Stimulated activated CD8-positive, alpha-beta memory T cell treated with anti-CD3 and anti-CD28 coated beads, Interleukin-15, amount 100 ng/mL, for 24 hours (primary cell): ENCODE data around the gene ZNF296.
A peak's percentile ranks its signal among the peaks of the same experiment; 100 is the strongest.

Experiments
- DNase-seq: peaks from one replicate; pipeline ENCODE4 v3.0.0-alpha.2; 2020; ENCODE audit warnings: low read depth

ZNF296 gene

GRCh38 chr19:45103156-45103507 is 26.9 kb upstream of the ZNF296 start:
- DNase-seq = no peak

- DNase-seq = no peak
These were observed 26.2 kb upstream of the ZNF296 start for GRCh38 chr19:45102481-45102880.

GRCh38 chr19:45101806-45102205 is 25.5 kb upstream of the ZNF296 start:
- DNase-seq = no peak

GRCh38 chr19:45100846-45101252 is 24.6 kb upstream of the ZNF296 start:
- DNase-seq = no peak

- DNase-seq = no peak
These were observed 23.9 kb upstream of the ZNF296 start for GRCh38 chr19:45100201-45100600.

GRCh38 chr19:45099467-45100191 is 23.4 kb upstream of the ZNF296 start:
- DNase-seq = no peak

- no peak for DNase-seq
These were observed 22.5 kb upstream of the ZNF296 start for GRCh38 chr19:45098521-45099466.

GRCh38 chr19:45097776-45098520 is 21.7 kb upstream of the ZNF296 start:
- DNase-seq = no peak

GRCh38 chr19:45097450-45097775 is 21.1 kb upstream of the ZNF296 start:
- no peak for DNase-seq

- DNase-seq = no peak
These were observed 20.4 kb upstream of the ZNF296 start for GRCh38 chr19:45096700-45097099.

GRCh38 chr19:45095496-45096413 is 19.5 kb upstream of the ZNF296 start:
- no peak for DNase-seq

GRCh38 chr19:45094707-45095106 is 18.4 kb upstream of the ZNF296 start:
- no peak for DNase-seq

GRCh38 chr19:45094137-45094536 is 17.9 kb upstream of the ZNF296 start:
- DNase-seq = no peak

- peak; percentile 73 for DNase-seq
These were observed 16.7 kb upstream of the ZNF296 start, which contains the start of gene PPP1R37 for GRCh38 chr19:45092747-45093678. Gene PPP1R37 (plus strand): TSS chr19:45093179. CDS start chr19:45093326, 147 bp downstream.

- DNase-seq = peak; percentile 91
These were observed 15.0 kb upstream of the ZNF296 start for GRCh38 chr19:45091031-45091923.

- DNase-seq = no peak
These were observed 14.3 kb upstream of the ZNF296 start for GRCh38 chr19:45090606-45091005.

GRCh38 chr19:45090034-45090433 is 13.8 kb upstream of the ZNF296 start:
- DNase-seq = no peak

GRCh38 chr19:45087531-45087930 is 11.3 kb upstream of the ZNF296 start:
- no peak for DNase-seq

- DNase-seq = no peak
These were observed 10.2 kb upstream of the ZNF296 start for GRCh38 chr19:45086480-45086879.
